ENCODE results near the gene RORB. TPM values are rescaled to one million over a fixed set of nuclear protein-coding genes. Genes with fewer than 3 reads are reported as not detected.

The RORB gene
- total and polyA plus RNA-seq, 8 donors = 0.08 to 0.92 (median 0.55) TPM; not detected in 1

DNA sequence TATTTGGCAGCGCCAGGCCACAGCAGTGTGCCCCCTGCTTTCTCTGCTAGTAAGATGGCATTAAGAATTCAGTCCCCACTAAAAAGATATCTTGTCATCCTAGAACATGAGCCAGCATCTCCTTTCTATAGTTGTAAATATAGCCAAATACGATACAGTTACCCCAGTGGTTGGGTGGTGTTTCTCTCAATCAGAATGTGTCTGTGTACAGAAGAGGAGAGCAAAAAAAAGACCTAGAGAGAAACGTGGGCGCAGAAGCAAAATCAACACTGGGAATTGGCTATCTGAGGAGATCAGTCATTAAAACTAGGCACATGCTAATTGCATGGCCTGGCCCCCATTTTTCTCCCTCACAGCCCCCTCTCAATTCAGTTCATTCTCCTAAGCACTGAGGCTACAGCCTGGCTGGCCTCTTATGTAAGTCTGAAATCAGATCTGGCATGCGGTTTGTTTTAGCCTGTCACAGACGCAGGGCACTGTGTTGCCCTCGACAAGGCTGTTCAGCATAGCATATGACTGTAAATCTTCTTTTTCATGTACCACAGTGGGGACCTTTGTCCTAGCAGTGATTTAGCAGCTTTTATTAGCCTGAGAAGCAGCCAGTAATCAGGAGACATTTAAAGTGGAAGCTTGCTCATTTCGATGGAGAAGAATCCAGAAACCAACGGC lies 57.8 kb downstream of the RORB start:
- Histone ChIP-seq H3K9me3 (no peaks in the 10 kb centered on the region), H3K27ac (no peak overlapping the region), H3K4me1 (no peaks in the 10 kb centered on the region), H3K36me3 (no peaks in the 10 kb centered on the region), H3K4me3 (no peak overlapping the region), H3K27me3 (no peaks in the 10 kb centered on the region)
- WGBS, 5 donors = 47 to 59% (median 55%) methylated on average over 9 of the region's 9 CpGs
- TF ChIP-seq EP300 (IDR thresholded peaks at IDR 0.05) = no peak
- TF ChIP-seq, protein P1, sequence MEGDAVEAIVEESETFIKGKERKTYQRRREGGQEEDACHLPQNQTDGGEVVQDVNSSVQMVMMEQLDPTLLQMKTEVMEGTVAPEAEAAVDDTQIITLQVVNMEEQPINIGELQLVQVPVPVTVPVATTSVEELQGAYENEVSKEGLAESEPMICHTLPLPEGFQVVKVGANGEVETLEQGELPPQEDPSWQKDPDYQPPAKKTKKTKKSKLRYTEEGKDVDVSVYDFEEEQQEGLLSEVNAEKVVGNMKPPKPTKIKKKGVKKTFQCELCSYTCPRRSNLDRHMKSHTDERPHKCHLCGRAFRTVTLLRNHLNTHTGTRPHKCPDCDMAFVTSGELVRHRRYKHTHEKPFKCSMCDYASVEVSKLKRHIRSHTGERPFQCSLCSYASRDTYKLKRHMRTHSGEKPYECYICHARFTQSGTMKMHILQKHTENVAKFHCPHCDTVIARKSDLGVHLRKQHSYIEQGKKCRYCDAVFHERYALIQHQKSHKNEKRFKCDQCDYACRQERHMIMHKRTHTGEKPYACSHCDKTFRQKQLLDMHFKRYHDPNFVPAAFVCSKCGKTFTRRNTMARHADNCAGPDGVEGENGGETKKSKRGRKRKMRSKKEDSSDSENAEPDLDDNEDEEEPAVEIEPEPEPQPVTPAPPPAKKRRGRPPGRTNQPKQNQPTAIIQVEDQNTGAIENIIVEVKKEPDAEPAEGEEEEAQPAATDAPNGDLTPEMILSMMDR (IDR thresholded peaks at IDR 0.05) = no peak
- no peak for TF ChIP-seq POLR2AphosphoS5 (IDR thresholded peaks at IDR 0.05)
- TF ChIP-seq POLR2A (IDR thresholded peaks at IDR 0.05) = no peak
- intact Hi-C loops (cut with DNase I; ENCODE audit: low total_unique reads) = no loop called here
- peak in 1 of 2 donors; percentile 35 for DNase-seq

DNA sequence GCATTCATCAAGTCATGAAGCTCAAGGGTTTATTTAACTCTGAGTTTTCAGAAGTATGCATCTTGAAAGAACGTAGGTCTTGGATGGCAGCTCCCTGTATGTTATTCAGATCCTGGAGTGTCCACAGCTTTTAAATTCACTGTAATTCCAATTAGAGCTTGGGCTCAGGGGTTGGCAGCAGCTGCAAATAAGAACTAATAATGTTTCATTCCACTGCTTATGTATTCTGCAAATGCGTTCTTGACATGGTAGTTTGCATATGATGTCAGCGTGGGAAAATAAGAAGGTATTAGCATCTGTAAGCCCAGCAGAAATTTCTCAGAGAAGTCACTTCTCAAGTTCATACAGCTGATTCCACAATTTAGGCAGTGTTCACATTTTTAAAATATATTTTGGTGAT lies 58.4 kb downstream of the RORB start:
- intact Hi-C loops (cut with DNase I; ENCODE audit: low total_unique reads) = no loop called here
- TF ChIP-seq POLR2A (IDR thresholded peaks at IDR 0.05) (no peak), EP300 (IDR thresholded peaks at IDR 0.05) (no peak), POLR2AphosphoS5 (IDR thresholded peaks at IDR 0.05) (no peak)
- TF ChIP-seq, protein P1 (IDR thresholded peaks at IDR 0.05) = no peak
- Histone ChIP-seq H3K4me3 (no peak overlapping the region), H3K36me3 (no peaks in the 10 kb centered on the region), H3K4me1 (no peaks in the 10 kb centered on the region), H3K9me3 (no peaks in the 10 kb centered on the region), H3K27me3 (no peaks in the 10 kb centered on the region), H3K27ac (no peak overlapping the region)
- 63 to 84% (median 78%) methylated on average over 3 of the region's 3 CpGs for WGBS, 5 donors
- no peak for DNase-seq

DNA sequence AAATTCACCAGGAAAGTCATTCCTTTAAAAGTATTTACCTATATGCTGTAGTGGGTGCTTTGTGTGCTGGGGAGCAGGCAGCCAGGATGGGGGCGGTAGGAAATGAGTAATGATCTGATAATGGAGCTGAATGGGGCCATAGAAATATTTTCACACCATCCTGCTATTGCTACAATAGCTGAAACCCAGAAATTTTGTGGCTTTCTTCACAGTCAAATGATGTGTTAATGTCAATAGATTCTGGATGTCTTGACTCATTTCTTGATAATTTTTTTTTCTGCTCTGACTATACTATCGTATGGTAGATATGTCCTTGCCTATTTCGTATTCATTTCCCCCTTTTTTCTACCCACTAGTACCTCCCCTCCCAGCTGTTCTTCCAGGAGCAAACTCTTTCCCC lies 59.5 kb downstream of the RORB start:
- intact Hi-C loops (cut with DNase I; ENCODE audit: low total_unique reads) = no loop called here
- no peak for DNase-seq
- no peak for TF ChIP-seq POLR2AphosphoS5 (IDR thresholded peaks at IDR 0.05)
- Histone ChIP-seq H3K4me3 (no peak overlapping the region), H3K27me3 (no peaks in the 10 kb centered on the region), H3K4me1 (no peaks in the 10 kb centered on the region), H3K9me3 (no peaks in the 10 kb centered on the region), H3K27ac (no peak overlapping the region), H3K36me3 (no peaks in the 10 kb centered on the region)
- 55 to 73% (median 63%) methylated on average over 3 of the region's 3 CpGs for WGBS, 5 donors

DNA sequence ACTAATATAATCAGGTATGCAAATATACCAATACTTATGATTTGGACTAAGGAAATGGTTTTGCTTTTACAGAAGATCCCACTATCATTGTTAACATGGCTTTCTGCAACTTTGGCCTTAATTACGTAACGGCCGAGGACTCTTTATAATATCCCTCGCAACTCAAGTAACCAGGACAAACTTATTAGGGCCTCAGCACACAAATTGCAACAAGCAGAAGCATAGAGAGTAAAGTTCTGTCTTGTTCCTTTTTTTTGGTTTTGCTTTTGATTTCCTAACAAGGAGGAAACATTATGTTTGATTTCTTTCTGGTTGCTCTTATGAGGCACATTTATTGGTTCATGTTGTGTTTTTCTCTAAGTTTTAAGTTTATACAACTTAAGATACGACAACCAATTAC lies 60.4 kb downstream of the RORB start:
- Histone ChIP-seq H3K27me3 (no peaks in the 10 kb centered on the region), H3K9me3 (no peaks in the 10 kb centered on the region), H3K27ac (no peak overlapping the region), H3K4me1 (no peaks in the 10 kb centered on the region), H3K36me3 (no peaks in the 10 kb centered on the region), H3K4me3 (no peak overlapping the region)
- intact Hi-C loops (cut with DNase I; ENCODE audit: low total_unique reads) = no loop called here
- TF ChIP-seq, protein P1 (IDR thresholded peaks at IDR 0.05) = no peak
- TF ChIP-seq POLR2AphosphoS5 (IDR thresholded peaks at IDR 0.05) (no peak), POLR2A (IDR thresholded peaks at IDR 0.05) (no peak), EP300 (IDR thresholded peaks at IDR 0.05) (no peak)
- DNase-seq = no peak
- WGBS, 5 donors = 65 to 83% (median 80%) methylated on average over 5 of the region's 5 CpGs

DNA sequence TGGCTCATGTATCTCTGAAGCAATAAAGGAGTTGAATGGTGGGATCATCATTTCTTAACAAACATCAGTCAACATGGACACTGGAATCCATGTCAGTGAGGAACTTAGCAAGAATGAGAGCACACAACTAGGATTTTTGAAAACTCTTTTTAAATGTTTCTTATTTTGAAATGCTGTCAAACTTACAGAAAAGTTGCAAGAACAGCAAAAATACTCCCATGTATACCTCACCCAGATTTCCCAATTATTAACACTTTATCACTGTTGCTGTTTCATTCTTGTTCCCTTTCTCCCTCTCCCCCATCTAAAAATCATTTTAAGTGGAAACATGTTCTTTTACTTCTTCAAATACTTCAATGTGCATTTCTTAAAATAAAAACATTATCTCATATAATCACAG lies 65.5 kb downstream of the RORB start:
- H3K36me3 ChIP-seq = no peaks in the 10 kb centered on the region
- intact Hi-C loops (cut with DNase I; ENCODE audit: low total_unique reads) = no loop called here
- no peaks in the 10 kb centered on the region for H3K9me3 ChIP-seq
- H3K4me1 ChIP-seq = no peaks in the 10 kb centered on the region
- no peak for DNase-seq
- no peak overlapping the region for H3K27ac ChIP-seq
- TF ChIP-seq EP300 (IDR thresholded peaks at IDR 0.05) (no peak), POLR2AphosphoS5 (IDR thresholded peaks at IDR 0.05) (no peak), POLR2A (IDR thresholded peaks at IDR 0.05) (no peak)
- TF ChIP-seq, protein P1 (IDR thresholded peaks at IDR 0.05) = no peak
- no peak overlapping the region for H3K4me3 ChIP-seq
- no peaks in the 10 kb centered on the region for H3K27me3 ChIP-seq
